HL-60 (cell line): ENCODE data around the gene MSLN.

ENCODE experiments used
- POLR2AphosphoS5 ChIP-seq: IDR thresholded peaks from 2 replicates; pipeline ENCODE4 v1.6.1; 2012; ENCODE audit warnings: low read depth
- SPI1 ChIP-seq: IDR thresholded peaks from 2 replicates; pipeline ENCODE4 v1.6.1; 2012; ENCODE audit warnings: low read depth, mild to moderate bottlenecking, borderline replicate concordance
- TF ChIP-seq, protein P1 (sequence below): IDR thresholded peaks from one replicate; pipeline ENCODE4 v1.5.1; 2011; ENCODE audit warnings: low read length, control low read depth, inconsistent platforms; ENCODE audit not compliant: insufficient read depth

DNA sequence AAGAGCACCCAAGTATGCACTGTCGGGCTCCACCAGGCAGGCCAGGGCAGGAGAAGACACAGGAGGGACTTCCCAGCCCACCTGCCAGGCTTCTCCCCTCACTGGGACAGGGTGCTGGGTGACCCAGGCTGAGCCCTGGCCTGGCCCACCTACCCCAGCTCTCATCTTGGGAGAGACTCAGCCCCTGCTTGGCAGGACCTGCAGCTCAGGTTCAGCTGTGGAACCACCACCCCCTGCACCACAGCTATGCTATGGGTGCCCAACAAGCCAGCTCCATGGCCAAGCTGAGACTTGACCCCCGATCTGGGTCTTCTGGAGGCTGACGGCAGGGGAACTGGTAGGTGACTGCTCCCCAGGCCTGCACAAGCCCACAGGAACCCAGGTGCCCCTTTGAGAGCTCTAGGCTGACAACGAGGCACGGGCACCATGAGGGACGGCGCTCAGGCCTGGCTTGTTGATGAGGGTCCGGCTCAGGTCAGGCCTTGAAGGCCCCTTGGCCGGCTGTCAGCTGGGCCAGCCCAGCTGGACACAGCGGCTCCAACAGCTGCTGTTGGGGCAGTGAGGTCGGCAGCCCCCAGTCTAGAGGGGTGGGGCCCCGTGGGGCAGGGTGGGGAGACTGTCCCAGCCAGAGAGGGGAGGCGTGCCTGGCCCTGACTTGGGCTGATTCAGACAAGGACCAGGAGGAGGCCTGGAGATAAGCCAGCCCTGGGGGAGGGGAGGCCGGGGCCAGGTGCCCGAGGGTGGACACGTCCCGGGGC is 23.0 kb downstream of the MSLN start:
- no peak for TF ChIP-seq POLR2AphosphoS5
- TF ChIP-seq, protein P1, sequence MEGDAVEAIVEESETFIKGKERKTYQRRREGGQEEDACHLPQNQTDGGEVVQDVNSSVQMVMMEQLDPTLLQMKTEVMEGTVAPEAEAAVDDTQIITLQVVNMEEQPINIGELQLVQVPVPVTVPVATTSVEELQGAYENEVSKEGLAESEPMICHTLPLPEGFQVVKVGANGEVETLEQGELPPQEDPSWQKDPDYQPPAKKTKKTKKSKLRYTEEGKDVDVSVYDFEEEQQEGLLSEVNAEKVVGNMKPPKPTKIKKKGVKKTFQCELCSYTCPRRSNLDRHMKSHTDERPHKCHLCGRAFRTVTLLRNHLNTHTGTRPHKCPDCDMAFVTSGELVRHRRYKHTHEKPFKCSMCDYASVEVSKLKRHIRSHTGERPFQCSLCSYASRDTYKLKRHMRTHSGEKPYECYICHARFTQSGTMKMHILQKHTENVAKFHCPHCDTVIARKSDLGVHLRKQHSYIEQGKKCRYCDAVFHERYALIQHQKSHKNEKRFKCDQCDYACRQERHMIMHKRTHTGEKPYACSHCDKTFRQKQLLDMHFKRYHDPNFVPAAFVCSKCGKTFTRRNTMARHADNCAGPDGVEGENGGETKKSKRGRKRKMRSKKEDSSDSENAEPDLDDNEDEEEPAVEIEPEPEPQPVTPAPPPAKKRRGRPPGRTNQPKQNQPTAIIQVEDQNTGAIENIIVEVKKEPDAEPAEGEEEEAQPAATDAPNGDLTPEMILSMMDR, result no peak
- TF ChIP-seq SPI1, result no peak
